Esophagus squamous epithelium (tissue), 5 donors: ENCODE data around the gene ERG28. TPM values are rescaled to one million over a fixed set of nuclear protein-coding genes. Genes with fewer than 3 reads are reported as not detected.

Source experiments
- DNase-seq: peaks from one replicate; lab custom pipeline; 2025; lab: John Stamatoyannopoulos, UW
- H3K27ac ChIP-seq, 4 donors: fragments of 200-600 bp; sonication (generic); one replicate each; pipeline ENCODE4 v1.5.1; 2016 to 2019; ENCODE audit warnings: mild to moderate bottlenecking in 1 of 4
- H3K27me3 ChIP-seq, 4 donors: fragments of 200-600 bp; sonication (generic); 1 replicate in 3 of 4; 2 replicates in 1 of 4; pipeline versions ENCODE4 v1.5.1 to v1.6.0; 2017 to 2021; ENCODE audit warnings: antibody characterized with exemption in 1 of 4
- H3K36me3 ChIP-seq, 3 donors: fragments of 200-600 bp; sonication (generic); one replicate each; pipeline ENCODE4 v1.5.1; 2016 to 2019
- H3K4me1 ChIP-seq, 3 donors: fragments of 200-600 bp; sonication (generic); one replicate each; pipeline ENCODE4 v1.5.1; 2017 to 2019
- H3K4me3 ChIP-seq, 4 donors: fragments of 200-600 bp; sonication (generic); 1 replicate in 3 of 4; 2 replicates in 1 of 4; pipeline ENCODE4 v1.5.1; 2016 to 2019; ENCODE audit warnings: mild to moderate bottlenecking in 2 of 4, moderate library complexity in 1 of 4
- H3K9me3 ChIP-seq, 3 donors: fragments of 200-600 bp; sonication (generic); one replicate each; pipeline ENCODE4 v1.5.1; 2016 to 2019
- CTCF ChIP-seq, 6 experiments: fragments of 450-650 bp in 4 of 6; fragments of 200-600 bp in 2 of 6; sonication (generic) in 2 of 6; IDR thresholded peaks; one replicate each; pipeline ENCODE4 v1.5.1; 2016 to 2019; ENCODE audit warnings: antibody characterized with exemption in 6 of 6, mild to moderate bottlenecking in 4 of 6, moderate library complexity in 4 of 6
- POLR2A ChIP-seq, 4 donors: fragments of 450-650 bp; IDR thresholded peaks; one replicate each; pipeline ENCODE4 v1.6.1; 2017; ENCODE audit warnings: antibody characterized with exemption in 4 of 4, mild to moderate bottlenecking in 4 of 4, moderate library complexity in 3 of 4
- WGBS, 2 donors: methylation state at CpG; one replicate each; pipeline ENCODE4 v1.1.5; 2018; 5-methylcytosine and 5-hydroxymethylcytosine counted together
- intact Hi-C: fragments of 100-400 bp; cut with DNase I; formaldehyde crosslinking; loops from one replicate; pipeline ENCODE4 v1.15.0; 2022
- total RNA-seq, 4 donors: library from RNA; depleted of rRNA; stranded (reverse); fragments of >200 nt; gene quantifications; one replicate each; pipeline ENCODE4 v1.1.0, GENCODE V29; 2016
- donor health status: DM: yes; HTN: yes; CAD: no.

Gene ERG28
- total RNA-seq, 4 donors from 2014 or later, result 14.5 to 23.2 (median 19.4) TPM

GRCh38 chr14:75675265-75675960 is 14.7 kb upstream of the ERG28 start:
- no peak overlapping the region for H3K4me3 ChIP-seq
- no peaks in the 10 kb centered on the region for H3K27me3 ChIP-seq
- no peaks in the 10 kb centered on the region for H3K4me1 ChIP-seq
- DNase-seq, result no peak
- TF ChIP-seq CTCF (IDR thresholded peaks at IDR 0.05) (no peak), POLR2A (IDR thresholded peaks at IDR 0.05) (no peak)
- 40 to 79% methylated on average over 2 of the region's 2 CpGs for WGBS, 2 donors
- no peak overlapping the region for H3K27ac ChIP-seq
- H3K9me3 ChIP-seq, result no peaks in the 10 kb centered on the region
- intact Hi-C loops, result no loop called here
- peaks cover 0 to 43% (median 0%) of the 10 kb centered on the region in 3 donors for H3K36me3 ChIP-seq

- H3K27me3 ChIP-seq, result no peaks in the 10 kb centered on the region
- WGBS, 2 donors, result 87% methylated on average over 4 of the region's 4 CpGs
- peaks cover 0 to 57% (median 0%) of the 10 kb centered on the region in 3 donors for H3K36me3 ChIP-seq
- no peak overlapping the region for H3K4me3 ChIP-seq
- H3K9me3 ChIP-seq, result no peaks in the 10 kb centered on the region
- intact Hi-C loops, result no loop called here
- no peak overlapping the region for H3K27ac ChIP-seq
- no peaks in the 10 kb centered on the region for H3K4me1 ChIP-seq
- TF ChIP-seq CTCF (IDR thresholded peaks at IDR 0.05), result no peak
- TF ChIP-seq POLR2A (IDR thresholded peaks at IDR 0.05), result no peak
- no peak for DNase-seq
Measured at GRCh38 chr14:75673345-75674035, 12.8 kb upstream of the ERG28 start.

GRCh38 chr14:75672605-75673192 is 12.0 kb upstream of the ERG28 start:
- Histone ChIP-seq H3K36me3 (peaks cover 0 to 61% (median 0%) of the 10 kb centered on the region in 3 donors), H3K27me3 (no peaks in the 10 kb centered on the region), H3K27ac (no peak overlapping the region), H3K4me1 (no peaks in the 10 kb centered on the region), H3K9me3 (no peaks in the 10 kb centered on the region), H3K4me3 (no peak overlapping the region)
- intact Hi-C loops, result no loop called here
- 75 to 85% methylated on average over 1 of the region's 1 CpG for WGBS, 2 donors
- TF ChIP-seq POLR2A (IDR thresholded peaks at IDR 0.05) (no peak), CTCF (IDR thresholded peaks at IDR 0.05) (no peak)
- no peak for DNase-seq

GRCh38 chr14:75667099-75667765 is 6.6 kb upstream of the ERG28 start:
- H3K36me3 ChIP-seq, result peaks cover 0 to 73% (median 0%) of the 10 kb centered on the region in 3 donors
- peaks cover under 1 to 5% (median under 1%) of the 10 kb centered on the region in 3 donors for H3K4me1 ChIP-seq
- 89% methylated on average over 2 of the region's 2 CpGs for WGBS, 2 donors
- H3K9me3 ChIP-seq, result no peaks in the 10 kb centered on the region
- H3K27me3 ChIP-seq, result no peaks in the 10 kb centered on the region
- no peak overlapping the region for H3K27ac ChIP-seq
- TF ChIP-seq CTCF (IDR thresholded peaks at IDR 0.05) (no peak), POLR2A (IDR thresholded peaks at IDR 0.05) (no peak)
- intact Hi-C loops, result no loop called here
- no peak for DNase-seq
- no peak overlapping the region for H3K4me3 ChIP-seq
